Calu3 (cell line): Measurements from ENCODE around the gene SLC24A3. TPM values are rescaled to one million over a fixed set of nuclear protein-coding genes. Genes with fewer than 3 reads are reported as not detected.

Source experiments
- BruUV-seq: library from RNA; stranded (reverse); fragments of 400-500 nt; replicated peaks from 2 replicates; lab custom pipeline; 2021; lab: Mats Ljungman, UMichigan
- CTCF ChIA-PET: fragments of 300-600 bp; sonication (Branson Sonifier 250); formaldehyde crosslinking; loops from one replicate; lab custom pipeline; 2022; ENCODE audit warnings: antibody characterized with exemption; lab: Charles Lee
- DNase-seq: peaks from one replicate; pipeline ENCODE4 v3.0.0; 2022
- H3K27ac Mint-ChIP-seq: one replicate; pipeline ENCODE4 v1.8.0; 2022; ENCODE audit warnings: mixed read lengths; ENCODE audit not compliant: unreplicated experiment
- H3K27me3 Mint-ChIP-seq: one replicate; pipeline ENCODE4 v1.8.0; 2022; ENCODE audit warnings: mixed read lengths; ENCODE audit not compliant: unreplicated experiment
- H3K36me3 Mint-ChIP-seq: one replicate; pipeline ENCODE4 v1.8.0; 2022; ENCODE audit warnings: mild to moderate bottlenecking, moderate library complexity, mixed read lengths; ENCODE audit not compliant: insufficient read depth, unreplicated experiment
- H3K4me1 Mint-ChIP-seq: one replicate; pipeline ENCODE4 v1.8.0; 2022; ENCODE audit warnings: mild to moderate bottlenecking, low read depth, mixed read lengths; ENCODE audit not compliant: unreplicated experiment
- H3K4me3 Mint-ChIP-seq: one replicate; pipeline ENCODE4 v1.8.0; 2022; ENCODE audit warnings: mild to moderate bottlenecking, low read depth, moderate library complexity, mixed read lengths; ENCODE audit not compliant: unreplicated experiment
- H3K9me3 Mint-ChIP-seq: one replicate; pipeline ENCODE4 v1.8.0; 2022; ENCODE audit warnings: low read depth, mixed read lengths; ENCODE audit not compliant: unreplicated experiment
- CTCF ChIP-seq: fragments of 200-600 bp; IDR thresholded peaks from one replicate; pipeline ENCODE4 v1.8.0; 2022; ENCODE audit warnings: antibody characterized with exemption; ENCODE audit not compliant: unreplicated experiment
- intact Hi-C: fragments of 100-400 bp; cut with micrococcal nuclease; formaldehyde crosslinking; loops from one replicate; pipeline ENCODE4 v1.10.0; 2022; ENCODE audit not compliant: unreplicated experiment
- total RNA-seq: library from RNA; stranded (reverse); gene quantifications from 2 replicates; pipeline ENCODE4 v1.2.3, GENCODE V29; 2022

The SLC24A3 gene
- total RNA-seq, 1 experiment from 2014 or later: not detected

- no TSS peak for BruUV-seq
- H3K4me3 Mint-ChIP-seq: no peak overlapping the region
- no peak for DNase-seq
- CTCF ChIA-PET: no interaction called here
- no peak overlapping the region for H3K27ac Mint-ChIP-seq
- no peaks in the 10 kb centered on the region for H3K27me3 Mint-ChIP-seq
- intact Hi-C loops: no loop called here
- no peaks in the 10 kb centered on the region for H3K9me3 Mint-ChIP-seq
- H3K36me3 Mint-ChIP-seq: no peaks in the 10 kb centered on the region
- H3K4me1 Mint-ChIP-seq: no peaks in the 10 kb centered on the region
- no peak for TF ChIP-seq CTCF
Observed at GRCh38 chr20:19453862-19454261, 241.4 kb downstream of the SLC24A3 start.

DNA sequence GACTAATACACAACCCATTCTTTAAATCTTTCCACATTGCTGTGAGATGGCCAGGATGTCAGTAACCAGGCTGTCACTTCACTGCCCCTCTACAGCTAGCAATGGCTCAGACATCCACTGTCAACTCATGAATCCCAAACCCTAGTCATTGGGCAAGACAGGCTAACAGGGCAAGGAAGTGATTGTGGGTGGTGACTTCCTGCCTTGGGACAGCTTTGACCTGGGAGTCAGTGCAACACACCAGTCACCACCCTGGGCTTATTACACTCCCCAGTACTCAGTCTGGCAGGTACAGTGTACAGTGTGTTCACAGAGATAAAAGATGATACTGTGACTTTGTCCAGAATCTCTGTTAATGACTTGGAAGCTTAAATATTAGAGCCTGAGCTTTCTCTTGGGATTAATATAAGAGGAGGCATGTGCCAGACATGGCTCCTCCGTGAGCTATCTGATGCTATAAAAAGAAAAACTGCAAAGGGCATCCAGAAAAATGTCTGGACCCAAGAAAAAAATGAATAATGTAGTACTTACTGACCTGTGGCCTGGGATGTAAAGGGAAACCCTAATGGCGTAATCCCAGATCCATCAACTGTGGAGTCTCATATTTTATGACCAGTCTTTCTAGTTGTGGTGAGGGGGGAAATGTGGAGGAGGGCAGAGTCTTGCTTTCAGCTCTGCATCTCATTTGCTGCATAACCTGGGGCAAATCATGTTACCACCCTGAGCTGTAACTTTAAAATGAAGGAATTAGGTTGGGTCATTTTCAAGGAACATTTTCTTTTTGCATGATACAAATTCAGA is 244.4 kb downstream of the SLC24A3 start:
- Mint-ChIP-seq H3K27ac (no peak overlapping the region), H3K9me3 (no peaks in the 10 kb centered on the region), H3K4me1 (no peaks in the 10 kb centered on the region), H3K4me3 (no peak overlapping the region), H3K36me3 (no peaks in the 10 kb centered on the region), H3K27me3 (no peaks in the 10 kb centered on the region)
- no TSS peak for BruUV-seq
- DNase-seq: no peak
- no peak for TF ChIP-seq CTCF
- intact Hi-C loops: no loop called here
- CTCF ChIA-PET: no interaction called here

DNA sequence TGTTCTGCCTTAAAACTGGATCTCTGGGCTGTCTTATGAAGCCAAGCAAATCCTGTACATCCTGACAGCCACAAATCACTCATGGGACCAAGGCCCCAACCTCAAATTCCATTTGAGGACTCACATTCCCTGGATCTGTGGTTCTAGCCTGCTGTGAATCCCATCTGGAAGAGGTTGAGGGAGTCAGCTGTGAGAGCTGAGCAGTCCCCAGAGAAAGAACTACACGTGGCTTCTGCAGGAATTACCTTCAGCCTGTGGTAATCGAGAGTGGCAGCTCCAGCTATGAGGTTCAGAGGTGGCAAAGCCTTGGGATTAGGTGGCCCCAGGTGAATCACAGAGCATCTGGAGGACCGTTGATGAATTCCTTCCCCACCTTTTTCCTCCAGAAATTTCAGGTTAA is 245.2 kb downstream of the SLC24A3 start:
- no peak for DNase-seq
- BruUV-seq: no TSS peak
- H3K9me3 Mint-ChIP-seq: no peaks in the 10 kb centered on the region
- no peaks in the 10 kb centered on the region for H3K27me3 Mint-ChIP-seq
- no peaks in the 10 kb centered on the region for H3K36me3 Mint-ChIP-seq
- no peak for TF ChIP-seq CTCF
- H3K4me1 Mint-ChIP-seq: no peaks in the 10 kb centered on the region
- CTCF ChIA-PET: no interaction called here
- no peak overlapping the region for H3K27ac Mint-ChIP-seq
- intact Hi-C loops: no loop called here
- H3K4me3 Mint-ChIP-seq: no peak overlapping the region

DNA sequence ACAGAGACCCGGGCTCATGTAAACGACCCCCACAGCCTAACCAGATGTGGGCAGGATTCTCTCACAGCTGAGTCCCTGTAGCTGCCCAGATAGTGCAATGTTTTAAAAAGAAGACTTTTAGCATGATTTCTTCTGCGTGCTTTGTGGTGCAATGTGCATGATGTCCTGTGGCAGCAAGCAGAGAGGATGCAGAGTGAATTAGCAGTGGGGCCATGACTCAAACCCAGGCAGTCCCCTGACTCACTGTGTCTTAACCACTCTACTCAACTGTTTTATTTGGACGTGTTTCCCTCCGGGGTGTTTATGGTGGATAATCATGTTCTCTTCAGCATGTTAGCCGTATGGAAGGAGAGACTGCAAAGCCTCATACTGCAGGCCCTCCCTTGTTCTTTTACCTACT is 247.9 kb downstream of the SLC24A3 start:
- no peak for TF ChIP-seq CTCF
- Mint-ChIP-seq H3K27me3 (no peaks in the 10 kb centered on the region), H3K4me1 (no peaks in the 10 kb centered on the region), H3K36me3 (no peaks in the 10 kb centered on the region), H3K4me3 (no peak overlapping the region), H3K27ac (no peak overlapping the region), H3K9me3 (no peaks in the 10 kb centered on the region)
- intact Hi-C loops: no loop called here
- BruUV-seq: no TSS peak
- DNase-seq: no peak
- CTCF ChIA-PET: no interaction called here
